GF-D8 (cell line): ENCODE data around the gene P2RY12.

ENCODE experiments used
- DNase-seq: peaks from one replicate; lab custom pipeline; 2025; lab: John Stamatoyannopoulos, UW

The P2RY12 gene

DNA sequence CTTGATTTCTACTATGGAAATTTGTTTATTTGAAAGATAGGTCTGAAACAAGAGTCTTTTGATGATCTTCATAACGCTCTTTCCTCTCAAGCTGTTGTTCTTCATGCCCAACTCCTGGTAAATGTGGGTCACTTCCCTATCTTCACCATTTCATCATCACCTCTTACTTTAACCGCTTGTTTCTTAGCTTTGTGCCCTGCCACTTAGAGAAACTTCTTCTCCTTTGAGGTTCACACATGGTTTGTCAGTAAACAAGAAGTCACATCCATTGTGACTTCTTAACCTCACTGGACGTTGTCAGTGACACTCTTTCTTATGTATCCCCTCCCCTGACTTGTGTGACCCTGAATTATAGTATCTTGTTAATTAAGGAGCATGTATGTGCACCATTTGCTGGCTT, 38.3 kb downstream of the P2RY12 start:
- peak; percentile 60 for DNase-seq

DNA sequence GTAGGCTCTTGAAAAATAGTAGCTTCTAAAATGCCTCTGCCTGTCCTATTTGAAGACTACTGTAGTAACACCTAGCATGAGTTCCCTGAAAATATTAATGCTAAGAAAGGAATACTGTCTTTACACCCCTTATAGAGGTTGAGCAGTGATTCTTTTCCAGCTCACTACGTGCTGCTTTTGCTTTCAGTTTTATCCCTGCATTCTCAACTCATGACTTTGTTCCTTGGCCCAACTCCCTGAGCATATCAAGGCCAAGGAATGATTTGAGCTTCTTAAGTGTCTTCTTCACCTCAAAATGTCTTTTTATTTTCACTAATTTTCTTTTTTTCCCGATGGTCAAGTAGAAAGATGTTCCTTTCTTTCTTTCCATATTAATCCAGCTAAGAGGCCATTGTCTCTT, 38.7 kb downstream of the P2RY12 start:
- no peak for DNase-seq

DNA sequence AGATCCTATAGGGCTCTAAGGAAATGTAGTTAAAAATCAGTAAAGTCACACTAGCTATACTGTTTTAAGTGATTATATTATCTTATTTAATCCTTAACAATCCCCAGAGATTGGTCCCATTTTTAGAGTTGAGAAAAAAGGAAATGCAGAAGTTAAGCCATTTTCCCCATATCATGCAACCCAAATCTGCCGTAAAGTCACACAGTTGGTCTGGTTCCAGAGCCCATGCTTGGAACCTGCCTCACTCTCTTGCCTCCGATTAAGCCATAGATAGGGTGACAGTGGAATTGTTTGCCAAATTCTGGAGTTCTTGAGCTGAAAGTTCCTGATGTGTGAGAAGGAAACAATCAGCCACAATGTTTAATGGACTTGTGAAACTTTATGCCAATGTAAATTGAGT, 52.9 kb downstream of the P2RY12 start:
- no peak for DNase-seq

DNA sequence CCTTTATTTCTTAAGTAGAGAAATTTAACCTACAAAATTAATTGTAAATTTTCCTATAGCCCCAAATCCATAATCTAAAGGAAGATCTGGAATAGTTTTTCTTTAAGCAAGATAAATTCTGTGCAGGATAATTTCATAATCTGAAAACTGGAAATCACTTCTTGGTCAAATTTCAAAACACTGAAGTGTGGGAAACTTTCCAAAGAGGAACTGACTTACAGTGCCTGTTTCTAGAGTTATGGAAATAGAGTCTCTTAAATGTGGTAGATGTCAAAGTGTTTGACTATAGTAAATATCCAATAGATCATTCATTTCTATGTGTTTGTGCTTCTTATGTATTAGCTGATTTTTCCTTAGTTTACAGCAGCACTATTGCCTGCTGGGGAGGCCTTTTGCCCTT, 53.7 kb downstream of the P2RY12 start:
- DNase-seq = peak; percentile 36

DNA sequence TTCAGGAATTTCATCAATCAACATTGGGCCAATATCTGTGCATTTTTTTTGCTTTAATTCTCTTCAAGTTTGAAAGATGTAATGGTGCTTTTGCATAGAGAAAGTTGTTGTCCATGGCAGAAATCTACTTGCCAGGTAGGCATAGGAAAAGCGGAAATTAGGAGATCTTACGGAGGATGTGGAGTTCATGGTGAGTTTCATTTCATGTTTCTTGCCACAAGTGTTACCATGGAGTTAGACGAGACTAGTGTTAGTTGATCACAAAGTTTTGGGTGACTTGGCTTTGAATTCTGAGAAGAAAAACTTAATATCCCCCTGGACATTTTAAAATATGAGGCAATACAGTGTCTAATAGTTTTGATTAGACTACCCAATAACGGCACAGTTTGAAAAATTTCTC, 54.2 kb downstream of the P2RY12 start:
- DNase-seq = no peak

DNA sequence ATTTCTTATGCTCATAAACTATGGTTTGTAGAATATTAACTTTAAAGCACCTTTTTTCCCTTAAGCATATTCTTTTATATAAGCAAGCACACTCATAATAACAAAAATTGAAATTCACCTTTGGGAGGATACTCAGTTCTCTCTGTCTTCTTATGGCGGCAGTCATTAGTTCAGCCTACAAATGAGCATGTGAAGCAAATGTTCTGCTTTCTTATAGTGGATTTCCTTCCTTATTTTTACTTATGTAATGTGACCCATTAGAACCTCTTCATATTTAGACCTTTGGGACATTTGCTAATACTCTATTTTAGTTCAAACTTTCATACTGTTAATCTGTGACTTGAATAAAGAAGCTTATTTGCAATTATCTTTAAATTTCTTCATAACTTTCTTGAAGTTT, 55.2 kb downstream of the P2RY12 start, which contains the start of gene P2RY13:
P2RY13 (minus strand) TSS at position 187 of the 400 bp plus-strand sequence; CDS start at position 166, 21 bp downstream.
- no peak for DNase-seq

DNA sequence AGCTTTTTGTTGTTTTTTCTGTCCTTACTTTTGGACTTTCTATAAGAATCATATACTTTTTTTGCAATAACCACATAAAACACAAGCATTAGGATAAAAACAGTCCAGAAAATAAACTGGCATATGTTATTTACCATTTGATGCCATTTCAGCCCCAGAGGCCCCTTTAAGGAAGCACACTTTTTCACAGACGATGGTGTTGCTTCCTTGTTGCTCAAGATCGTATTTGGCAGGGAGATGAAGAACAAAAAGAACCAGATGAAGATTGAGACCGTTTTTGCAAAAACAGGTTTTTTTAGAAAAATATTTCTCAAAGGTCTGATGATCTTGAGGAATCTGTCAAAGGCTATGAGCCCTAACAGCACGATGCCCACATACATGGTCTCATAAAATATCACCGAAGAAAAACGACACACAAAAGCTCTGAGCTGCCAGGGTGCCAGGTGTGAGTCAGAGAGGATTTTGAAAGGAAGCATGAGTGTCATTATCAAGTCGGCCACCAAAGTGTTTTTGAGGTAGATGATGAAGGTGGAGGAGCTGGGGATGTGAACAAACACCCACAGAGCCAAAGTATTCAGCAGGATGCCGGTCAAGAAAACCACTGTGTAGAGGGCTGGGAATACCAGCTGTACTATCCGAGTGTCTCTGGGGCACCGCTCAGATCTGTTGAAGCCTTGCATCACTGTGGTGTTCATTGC, 56.1 kb downstream of the P2RY12 start:
- DNase-seq = no peak

DNA sequence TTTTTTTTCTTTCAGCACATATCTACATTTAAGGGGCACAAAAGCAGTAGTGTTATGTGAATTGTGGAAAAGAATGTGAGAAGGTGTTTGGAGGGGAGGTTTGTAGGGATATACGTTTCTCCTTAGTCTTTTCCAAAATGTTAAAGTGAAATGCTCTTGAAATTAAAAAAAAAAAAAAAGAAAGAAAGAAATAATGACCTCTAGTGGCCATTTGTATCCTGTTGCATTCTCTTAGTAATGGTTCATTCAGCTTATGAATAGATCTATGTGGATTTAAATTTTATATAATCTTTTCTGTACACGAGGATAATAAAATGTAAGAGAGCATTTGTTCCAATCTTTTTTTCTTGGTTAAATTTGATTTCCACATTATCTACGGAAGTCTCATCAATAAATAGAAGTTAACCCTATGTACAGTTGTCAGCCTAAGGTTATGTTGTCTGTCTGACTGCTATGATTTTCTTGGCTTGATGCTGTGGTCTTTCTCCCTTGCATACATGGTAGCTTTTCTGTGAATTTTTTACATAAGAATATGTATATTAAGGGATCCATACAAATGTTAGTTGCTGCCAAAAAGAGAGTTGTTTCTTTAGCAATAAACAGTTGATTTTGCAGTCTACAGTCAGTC, 56.9 kb downstream of the P2RY12 start:
- no peak for DNase-seq

DNA sequence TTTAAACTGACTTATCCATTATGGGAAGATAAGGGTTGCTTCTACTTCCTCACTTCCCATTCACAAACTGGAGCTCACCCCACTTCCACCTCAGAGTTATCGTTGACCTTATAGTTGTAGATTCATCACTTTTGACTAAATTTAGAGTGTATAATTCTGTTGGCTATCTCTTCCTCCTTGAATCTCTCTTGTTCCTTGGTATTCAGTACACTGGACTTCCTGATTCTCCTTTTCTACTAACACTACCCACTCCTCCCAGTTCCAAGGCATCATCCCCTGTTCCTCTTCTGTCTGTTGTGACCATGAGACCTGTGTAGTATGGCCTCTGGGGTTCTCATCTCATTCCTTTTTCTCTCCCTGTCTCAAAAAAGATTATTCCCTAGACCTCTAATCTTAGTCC, 62.0 kb downstream of the P2RY12 start:
- DNase-seq = no peak

DNA sequence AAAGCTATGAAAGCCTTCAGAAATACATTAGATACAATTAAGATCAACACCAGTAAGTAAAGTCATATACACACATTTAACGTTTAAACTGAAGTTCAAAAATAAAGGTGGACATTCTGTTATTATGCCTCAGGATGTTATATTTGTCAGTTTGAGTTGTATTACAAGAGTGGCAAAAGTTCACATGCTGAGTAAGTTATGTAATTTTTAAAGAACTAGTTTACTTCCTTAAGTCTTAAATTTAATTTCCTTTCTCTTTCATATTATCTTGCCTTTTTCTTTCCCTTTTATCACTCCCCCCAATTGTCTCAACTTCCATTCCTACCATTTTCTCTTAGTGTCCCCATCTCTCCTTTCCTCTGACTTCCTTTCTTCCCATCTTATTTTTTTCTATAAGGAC, 63.0 kb downstream of the P2RY12 start:
- no peak for DNase-seq

DNA sequence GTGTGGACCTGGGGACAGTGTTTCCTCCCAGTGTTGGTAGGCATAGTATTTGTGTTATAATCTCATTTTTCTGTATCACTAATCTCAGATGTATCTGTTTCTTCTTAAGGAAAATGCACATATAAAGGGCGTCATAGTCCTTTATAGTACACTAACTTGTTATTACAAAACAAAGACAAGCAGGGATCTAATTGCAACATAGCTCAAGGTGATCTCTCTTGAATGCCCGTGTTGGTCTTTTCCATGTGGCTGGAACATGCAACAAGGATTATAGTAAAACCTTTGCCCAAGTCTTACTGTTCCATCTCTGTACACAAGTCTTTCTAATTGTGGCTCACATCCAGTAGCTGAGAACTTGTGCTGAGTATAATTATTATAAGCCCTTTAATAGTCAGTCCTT, 64.4 kb downstream of the P2RY12 start:
- DNase-seq = no peak

DNA sequence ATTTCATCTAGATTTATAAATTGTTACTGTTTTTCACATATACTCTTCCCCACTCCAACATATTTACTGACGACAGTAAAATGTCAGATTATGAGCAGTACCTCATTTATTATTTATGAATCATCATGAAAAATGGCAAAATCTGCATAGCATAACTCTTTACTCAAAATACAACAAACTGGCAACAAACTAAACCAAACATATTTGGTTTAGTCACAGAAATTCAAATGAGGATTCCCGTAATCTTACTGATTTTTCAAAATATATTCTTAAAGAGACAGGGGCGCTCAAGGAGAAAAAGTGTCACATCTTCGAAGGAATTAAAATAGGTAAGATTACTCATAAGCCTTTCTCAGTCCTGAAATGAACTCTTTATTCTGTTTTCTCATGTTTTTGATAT, 64.9 kb downstream of the P2RY12 start:
- DNase-seq = no peak

DNA sequence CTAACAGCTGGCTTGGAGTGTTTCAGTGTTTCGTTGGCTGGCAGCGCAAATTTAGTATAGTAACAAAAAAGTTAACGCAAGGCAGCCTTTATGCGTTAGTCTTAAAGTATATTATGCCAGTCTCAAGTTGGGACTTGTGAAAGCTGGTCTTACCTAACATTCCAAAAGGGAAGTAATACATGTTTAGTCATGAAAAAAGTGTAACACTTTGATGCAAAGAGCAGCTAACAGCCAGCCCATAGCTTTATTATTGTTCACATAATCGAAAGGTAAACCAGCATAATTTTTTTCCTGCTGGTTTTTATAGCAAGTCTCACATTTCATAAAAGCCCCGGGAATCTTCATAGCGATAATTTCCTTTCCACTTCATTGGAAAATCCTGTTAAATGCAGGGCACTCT, 65.6 kb downstream of the P2RY12 start:
- DNase-seq = no peak

DNA sequence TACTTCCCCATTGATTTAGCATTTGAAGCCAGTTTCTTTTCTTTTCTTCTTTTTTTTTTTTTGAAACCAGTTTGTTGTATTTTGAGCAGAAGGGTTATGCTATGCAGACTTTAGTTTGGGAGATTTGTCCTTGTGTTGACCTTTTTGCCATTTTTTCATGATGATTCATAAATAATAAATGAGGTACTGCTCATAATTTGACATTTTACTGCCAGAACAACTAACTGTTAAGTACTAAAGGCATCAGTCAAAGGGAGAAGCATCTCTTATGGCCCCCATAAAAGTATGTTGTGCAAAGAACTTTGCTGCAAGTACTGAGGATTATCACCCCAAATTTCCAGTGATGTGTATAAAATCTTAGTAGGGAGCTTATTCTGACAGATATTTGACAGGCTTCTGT, 66.2 kb downstream of the P2RY12 start:
- DNase-seq = no peak

DNA sequence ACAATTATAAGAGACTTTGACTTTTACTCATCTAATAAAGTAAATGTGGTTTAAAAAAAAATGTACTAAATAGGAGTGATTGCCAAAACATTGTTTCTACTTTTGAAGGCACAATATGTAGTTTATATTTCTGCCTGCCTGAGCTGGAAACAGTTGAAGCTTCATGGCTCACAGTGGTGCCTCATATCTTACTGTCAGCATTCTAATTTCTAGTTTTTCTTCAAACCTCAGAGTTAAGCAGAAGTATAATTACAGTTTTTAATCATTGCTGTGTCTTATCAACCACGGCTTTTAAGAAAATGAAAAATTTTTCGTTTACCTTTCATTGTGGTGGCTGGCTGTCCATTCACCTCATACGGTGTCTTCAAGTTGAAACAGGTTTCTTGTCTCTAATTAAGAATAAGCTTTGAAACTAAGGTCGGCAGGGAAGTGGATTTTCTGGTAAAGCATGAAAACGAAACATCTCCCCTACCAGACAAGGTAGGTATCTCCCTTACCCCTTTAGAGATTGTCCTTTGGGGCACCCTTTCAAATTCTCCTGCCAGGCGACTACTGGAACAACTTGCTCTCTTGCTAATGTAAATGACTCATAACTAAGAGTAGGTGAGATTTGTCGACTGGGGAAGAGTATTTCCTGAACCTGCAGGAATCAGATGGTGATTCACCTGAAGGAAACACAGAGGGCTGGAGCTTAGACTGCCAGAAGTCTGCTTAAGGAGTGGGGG, 68.1 kb downstream of the P2RY12 start, which contains the start of gene GPR87:
GPR87 (minus strand) TSS at position 554 of the 725 bp plus-strand sequence. CDS start 16,720 bp downstream, outside the sequence.
- DNase-seq = no peak

DNA sequence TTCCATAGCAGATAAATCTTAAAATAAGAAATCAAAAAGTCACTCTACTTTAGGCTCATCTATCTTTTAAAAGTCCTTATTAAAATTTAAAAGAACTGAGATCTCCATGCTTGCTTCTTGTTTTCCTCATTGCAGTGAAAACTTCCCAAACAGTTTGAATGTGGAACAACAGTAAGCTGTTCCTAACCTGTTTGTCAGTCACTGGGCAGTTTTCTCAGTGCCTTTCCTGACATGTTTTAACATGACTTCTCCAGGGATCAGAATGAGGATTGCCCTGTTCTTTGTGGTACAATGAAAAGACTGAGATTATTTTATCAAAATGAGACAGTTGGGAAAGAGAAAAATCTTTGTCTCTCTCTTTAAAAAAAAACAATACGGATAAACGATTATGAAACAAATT, 68.7 kb downstream of the P2RY12 start:
- no peak for DNase-seq

DNA sequence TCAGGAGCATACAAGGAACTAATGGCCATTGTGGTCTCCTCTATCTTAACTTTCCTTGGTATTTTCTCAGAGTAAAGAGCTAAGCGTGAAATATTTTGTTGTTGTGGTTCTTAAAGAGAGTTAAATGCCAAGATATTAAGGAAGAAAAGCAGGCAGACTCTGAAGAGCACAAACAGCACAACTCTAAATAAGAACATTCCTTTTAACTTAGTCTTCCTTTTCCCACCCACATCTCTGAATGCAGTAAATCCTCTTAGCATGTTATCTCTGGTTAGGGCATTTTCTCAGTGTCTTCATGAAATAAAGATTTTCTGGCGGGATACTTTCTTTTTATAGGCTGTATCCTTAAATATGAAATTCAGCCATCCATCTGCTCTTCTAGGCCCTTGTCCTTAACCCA, 69.4 kb downstream of the P2RY12 start:
- DNase-seq = no peak

DNA sequence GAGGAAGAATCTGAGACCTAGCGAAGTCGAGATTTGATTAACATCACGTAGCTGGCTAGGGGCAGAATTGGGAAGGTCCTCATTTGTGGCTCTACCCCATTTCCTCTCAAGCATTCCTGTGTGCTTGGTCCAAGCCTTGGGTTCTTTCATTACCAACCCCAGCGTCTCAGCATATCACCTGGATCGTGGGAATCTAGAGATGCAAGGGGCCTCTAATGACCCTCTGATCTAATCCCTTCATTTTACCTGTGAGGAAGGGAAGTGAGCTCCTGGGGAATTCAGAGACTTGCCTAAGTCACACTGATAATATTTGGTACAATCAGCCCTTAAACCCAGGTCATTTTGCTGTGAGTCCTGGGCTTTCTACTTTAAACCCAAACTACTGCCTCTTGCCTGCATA, 70.0 kb downstream of the P2RY12 start:
- no peak for DNase-seq

DNA sequence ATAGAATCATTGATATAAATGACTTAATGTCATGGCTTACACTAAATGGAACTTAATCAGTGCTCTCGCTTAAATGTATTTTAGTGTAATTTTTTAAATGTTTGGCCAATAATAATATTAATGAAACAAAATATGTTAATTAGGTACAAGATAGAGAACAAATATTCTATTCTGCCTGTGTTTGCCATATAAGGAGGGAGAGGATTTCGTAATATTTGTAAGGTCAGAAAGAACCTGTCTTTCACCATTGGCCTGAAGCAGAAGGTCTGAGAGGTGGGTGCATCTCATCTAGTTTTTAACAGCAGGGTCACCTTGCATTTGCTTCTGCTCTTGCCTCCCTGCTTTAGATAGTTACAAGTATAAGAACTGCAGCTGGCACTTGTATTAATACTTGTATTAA, 70.4 kb downstream of the P2RY12 start:
- DNase-seq = no peak

DNA sequence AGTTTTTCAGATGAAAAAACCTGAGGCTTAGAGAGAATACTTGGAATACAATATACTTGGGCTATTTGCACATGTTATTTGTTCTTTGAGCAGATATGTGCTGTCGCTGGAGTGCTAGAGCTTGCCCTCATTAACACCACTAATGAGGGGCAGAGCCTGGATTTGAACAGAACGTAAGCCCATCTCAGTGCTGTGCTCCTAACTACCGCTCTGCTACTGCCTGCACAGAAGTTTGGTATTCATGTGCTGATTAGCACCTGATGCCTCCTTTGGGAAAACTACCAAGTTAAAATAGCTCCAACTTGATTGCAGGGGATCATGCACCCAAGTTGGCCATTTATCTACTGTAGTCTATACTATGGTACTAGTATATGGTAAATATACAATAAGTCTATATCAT, 71.6 kb downstream of the P2RY12 start:
- DNase-seq = no peak

DNA sequence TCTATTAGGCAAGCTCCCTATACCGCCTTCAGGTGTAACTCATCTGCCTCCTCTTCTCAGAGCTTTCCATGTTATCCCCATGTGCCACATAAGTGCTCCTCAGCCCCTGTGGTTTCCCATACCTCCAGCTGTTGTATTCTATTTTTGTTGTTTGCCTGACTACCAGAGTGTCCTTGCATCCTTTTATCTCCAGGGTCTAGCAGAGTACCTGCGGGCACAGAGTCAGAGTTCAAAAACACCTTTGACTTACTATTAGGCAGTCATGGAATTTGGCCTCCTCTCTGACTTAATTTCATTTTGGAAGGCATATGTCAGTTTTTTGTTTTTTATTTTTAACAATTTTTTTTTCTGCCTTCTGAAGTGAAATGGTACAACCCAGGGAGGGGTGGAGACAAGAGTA, 75.0 kb downstream of the P2RY12 start:
- no peak for DNase-seq

DNA sequence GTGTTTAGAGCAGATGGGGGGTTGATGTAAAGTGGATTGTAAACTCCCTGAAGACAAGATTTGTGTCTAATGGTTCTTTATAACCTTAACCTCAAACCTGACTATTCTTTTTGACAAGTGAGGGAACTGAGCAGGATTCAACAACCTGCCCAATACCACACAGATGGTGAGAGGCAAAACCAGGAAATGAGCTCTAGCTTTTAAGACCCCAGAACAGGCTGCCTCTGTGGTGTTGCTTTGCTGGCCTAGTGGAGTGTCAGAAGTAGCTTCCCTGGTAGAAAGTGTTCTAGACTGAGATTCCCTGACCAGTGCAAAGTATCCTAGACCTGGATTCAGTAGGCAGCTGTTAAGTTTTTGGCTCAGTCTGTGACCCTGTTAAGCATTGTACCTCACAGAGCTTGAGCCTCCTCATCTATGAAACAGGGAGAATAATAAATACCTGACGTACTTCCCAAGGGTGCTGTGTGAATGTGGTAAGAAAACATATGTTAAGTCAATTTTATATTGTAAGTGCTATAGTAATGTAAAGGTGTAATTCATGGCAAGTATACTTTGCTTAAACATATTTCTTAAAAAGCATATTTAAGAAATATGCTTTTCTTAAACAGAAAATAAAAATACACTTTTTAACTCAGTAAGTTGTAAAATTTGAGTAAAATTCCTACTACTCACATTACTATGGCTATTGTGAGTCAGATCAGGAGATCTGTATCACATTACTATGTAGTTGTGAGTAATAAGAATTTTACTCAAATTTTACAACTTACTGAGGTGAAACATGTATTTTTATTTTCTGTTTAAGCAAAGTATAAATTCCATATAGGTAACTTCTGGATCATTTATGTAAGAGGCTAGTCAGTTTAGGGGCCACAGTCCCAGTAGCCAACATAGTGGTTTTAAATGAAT, 76.7 kb downstream of the P2RY12 start:
- DNase-seq = no peak
